GM10847 (cell line): ENCODE measurements around the gene SLC2A5.

Experiments
- POLR2A ChIP-seq: IDR thresholded peaks from 2 replicates; pipeline ENCODE4 v1.6.1; 2011; ENCODE audit not compliant: insufficient read length; ENCODE audit errors: extremely low read depth

Gene SLC2A5

DNA sequence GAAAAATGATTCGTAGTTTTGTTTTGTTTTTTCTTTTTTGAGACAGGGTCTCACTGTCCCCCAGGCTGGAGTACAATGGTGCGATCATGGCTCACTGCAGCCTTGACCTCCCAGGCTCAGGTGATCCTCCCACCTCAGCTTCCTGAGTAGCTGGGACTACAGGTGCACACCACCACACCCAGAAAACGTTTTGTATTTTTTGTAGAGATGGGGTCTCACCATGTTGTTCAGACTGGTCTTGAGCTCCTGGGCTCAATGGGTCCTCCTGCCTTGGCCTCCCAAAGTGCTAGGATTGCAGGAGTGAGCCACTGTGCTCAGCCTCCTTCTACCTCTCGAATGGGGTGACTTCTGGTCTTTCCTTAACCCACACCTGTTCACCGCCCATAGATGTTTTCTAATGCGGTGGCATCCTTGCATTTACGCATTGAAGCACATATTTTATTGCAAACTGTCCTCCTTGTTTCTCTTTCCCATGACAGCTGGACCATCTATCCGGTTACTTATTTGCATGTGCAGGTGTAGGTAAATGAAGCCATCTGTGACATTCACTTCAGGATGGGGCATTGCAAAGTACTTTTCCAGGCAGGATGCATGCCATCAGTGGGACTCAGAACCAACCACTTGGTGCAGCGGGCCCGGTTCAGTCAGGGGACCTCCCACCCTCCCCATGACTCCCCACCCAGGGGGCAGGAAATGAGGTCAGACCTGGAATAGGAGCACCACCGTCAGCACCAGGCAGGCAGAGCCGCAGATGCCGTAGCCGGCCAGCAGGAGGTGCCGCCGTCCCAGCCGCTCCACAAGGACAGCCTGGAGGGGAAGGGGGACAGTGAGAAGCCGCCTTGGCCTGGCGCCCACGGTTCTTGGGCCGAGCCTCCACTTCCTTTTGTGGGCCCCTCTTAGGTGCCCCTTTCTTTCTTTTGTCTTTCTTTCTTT, 59.7 kb downstream of the SLC2A5 start:
- peak; percentile 13 for TF ChIP-seq POLR2A

DNA sequence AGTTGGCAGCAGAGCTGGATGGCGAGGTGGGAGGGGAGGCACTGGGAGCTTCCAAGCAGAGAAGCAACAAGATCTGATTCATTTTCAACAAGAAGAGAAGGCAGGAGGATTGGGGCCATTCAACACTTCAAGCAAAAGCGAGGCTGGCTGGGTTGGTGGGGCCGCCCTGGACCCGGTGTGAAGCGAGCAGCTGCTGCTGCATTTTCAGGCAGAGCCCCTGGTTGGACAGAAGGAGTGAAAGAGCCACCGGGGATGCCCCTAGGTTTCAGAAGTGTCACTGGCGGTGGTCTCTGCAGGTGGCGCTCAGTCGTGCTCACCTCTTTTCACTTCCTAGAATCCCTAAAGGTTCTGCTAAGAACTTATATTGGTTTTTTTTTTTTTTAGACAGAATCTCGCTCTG, 61.2 kb downstream of the SLC2A5 start:
- no peak for TF ChIP-seq POLR2A

DNA sequence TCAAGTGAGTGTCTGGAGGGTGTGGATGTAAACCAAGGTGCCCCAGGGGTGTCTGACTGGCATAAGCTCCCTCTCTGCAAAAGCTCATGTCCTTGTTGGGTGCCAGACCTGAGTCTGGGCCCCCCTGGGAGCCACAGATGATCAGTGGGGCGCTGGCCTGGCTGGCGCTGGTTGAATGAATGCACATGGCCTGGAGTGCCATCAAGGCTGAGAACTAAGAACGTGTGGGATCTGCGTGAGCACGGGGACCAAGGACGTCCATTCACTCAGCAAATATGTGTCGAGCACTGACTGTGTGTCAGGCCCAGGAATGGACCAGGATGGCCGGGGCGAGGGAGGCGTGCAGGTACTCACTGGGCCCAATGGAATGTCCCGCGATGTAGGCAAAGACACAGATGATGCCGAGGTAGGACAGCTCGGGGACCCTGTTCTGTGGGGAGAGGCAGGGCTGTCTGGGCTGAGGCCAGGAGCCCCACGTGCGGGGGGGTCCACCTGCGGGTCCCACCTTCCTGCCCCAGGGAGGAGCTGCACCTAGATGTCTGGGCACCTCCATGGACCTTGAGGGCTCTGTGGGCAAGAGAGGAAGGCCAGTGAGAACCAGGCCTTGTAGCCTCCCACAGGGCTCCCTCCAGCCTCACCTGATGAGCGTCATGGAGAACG, 62.3 kb downstream of the SLC2A5 start:
- no peak for TF ChIP-seq POLR2A

DNA sequence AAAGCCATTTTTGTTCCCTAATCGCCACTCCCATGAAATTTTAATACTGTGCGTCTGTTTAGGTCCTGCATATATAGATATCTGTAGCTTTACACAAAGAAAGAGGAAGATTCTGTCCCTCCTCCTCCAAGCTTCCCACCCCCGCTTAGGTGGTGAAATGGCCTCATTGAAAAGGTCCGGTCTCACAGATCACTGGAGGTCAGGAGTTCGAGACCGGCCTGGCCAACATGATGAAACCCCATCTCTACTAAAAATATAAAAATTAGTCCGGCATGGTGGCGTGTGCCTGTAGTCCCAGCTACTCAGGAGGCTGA, 64.1 kb downstream of the SLC2A5 start:
- no peak for TF ChIP-seq POLR2A

DNA sequence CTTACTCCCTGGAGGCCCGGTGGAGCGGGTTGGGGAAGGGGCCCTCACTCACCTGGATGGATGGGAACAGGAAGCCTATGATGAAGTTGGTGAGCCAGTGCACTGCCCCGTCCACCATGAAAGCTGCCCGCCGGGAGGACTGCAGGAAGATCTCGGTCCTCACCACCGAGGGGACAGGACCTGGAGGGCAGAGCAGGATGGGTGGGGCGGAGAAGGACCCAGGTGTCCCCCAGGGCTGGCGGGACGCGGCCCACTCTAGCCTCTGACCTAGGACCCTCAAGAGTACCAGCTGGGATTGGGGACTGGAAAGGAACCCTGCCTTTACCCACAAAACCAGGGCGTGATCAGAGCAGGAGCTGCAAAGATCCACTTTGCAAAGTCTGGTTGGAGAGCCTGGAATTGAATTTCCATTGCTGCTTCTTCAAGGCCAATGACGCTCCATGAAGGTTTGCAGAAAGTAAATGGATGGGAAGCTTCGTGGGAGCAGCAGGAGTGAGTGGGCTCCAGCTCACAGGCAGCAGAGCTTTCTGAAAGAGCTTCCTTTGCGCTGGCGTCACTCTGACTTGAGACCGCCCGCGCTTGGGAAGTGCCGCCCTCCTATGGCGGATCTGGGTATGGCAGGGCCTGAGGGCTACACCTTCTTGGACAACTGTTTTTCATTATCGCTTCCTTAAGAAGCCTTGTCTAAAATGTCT, 64.6 kb downstream of the SLC2A5 start:
- TF ChIP-seq POLR2A = no peak

DNA sequence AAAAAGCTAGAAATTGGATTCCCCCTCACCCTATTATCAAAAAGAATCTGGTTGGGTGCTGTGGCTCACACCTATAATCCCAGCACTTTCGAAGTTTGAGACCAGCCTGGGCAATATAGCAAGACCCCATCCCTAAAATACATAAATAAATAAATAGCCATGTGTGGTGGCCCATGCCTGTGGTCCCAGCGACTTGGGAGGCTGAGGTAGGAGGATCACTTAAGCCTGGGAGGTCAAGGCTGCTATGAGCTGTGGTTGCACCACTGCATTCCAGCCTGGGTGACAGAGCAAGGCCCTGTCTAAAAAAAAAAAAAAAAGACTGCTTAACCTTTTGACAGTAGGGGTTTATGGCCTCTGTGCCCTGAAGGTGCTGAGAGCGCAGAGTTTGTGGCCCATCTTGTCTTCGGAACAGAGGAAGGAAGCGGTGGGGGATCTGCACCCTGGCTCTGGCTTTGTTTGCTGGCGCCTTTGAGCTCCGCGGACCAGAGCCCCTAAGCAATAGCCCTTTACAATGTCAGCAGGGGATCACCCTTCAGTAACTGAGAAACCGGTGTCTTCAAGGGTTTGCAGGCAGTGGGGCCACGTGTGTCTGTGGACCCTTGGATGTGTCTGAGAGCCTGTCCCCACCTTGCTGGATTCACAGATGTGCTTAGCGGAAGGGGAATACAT, 65.3 kb downstream of the SLC2A5 start:
- no peak for TF ChIP-seq POLR2A

DNA sequence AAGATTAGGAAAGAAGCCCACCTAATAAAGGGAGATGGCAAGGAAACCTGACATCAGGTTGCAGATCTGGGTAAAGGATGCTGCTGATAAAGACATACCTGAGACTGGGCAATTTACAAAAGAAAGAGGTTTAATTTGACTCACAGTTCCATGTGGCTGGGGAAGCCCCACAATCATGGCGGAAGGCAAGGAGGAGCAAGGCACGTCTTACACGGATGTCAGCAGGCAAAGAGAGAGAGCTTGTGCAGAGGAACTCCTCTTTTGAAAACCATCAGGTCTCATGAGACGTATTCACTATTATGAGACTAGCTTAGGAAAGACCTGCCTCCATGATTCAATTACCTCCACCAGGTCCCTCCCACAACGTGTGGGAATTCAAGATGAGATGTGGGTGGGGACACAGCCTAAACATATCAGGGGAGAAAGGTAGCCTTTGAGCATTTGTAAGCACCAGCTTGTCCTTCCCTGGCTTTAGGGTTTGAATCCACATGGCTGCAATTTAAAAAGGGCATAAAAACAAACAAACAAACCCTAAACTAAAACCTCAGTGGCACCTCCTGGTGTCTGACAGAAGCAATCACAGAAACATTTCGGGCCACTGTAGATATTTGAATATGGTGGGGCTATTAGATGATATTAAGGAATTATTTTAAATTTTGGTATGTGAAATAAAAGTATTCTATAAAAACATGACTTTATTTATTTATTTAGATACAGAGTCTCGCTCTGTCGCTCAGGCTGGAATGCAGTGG, 76.3 kb downstream of the SLC2A5 start:
- no peak for TF ChIP-seq POLR2A

DNA sequence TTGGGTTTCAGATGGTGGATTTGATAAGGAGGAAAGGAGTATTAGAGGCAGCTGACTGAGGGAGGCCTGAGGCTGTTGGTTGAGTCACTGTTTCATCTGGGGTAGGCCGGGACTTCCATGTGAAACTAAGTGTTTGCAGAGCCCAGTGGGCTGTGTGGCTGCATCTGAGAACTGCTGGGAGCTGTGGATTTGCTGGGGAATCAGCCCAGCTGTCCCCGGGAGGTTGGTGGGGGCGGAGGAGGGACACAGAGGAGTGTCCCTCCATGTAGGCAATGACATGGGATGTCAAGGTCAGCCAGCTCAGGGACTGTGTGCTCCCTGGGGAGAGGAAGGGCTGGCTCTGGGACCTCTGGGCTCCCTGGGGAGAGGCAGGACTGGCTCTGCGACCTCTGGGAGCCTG, 79.6 kb downstream of the SLC2A5 start:
- no peak for TF ChIP-seq POLR2A

DNA sequence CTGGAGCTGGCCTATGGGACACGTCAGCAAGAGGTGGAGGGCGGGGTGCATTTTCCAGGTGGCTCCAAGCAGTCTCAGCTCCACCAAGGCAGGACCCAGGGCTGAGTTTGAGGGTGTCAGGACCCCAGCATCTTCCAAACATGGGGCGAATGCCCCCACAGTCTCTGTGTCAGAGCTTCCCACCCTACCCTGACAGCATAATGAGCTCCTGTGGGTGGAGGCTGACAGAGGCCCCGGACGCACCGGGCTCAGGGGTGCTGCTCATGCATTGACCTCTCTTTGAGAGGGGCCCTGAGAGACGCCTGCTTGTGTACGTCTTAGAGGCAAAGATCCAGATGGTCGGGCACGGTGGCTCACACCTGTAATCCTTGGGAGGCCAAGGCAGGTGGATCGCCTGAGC, 80.4 kb downstream of the SLC2A5 start:
- TF ChIP-seq POLR2A = no peak

DNA sequence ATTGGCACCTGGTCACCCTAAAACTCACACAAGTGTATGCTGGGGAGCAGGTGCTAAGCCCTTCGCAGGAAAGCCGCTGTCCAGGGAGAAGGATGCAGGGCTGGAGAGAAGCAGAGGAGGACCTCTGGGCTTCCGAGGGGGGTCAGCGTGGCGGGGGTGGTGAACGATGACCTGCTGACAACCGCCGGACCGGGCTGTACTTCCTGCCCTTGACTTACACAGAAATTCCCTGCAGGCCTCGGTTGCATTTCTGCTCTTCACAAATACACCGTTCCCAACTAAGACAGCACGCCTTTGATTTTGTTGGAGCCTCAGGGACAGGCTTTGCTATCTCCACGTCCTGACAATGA, 80.8 kb downstream of the SLC2A5 start:
- no peak for TF ChIP-seq POLR2A

DNA sequence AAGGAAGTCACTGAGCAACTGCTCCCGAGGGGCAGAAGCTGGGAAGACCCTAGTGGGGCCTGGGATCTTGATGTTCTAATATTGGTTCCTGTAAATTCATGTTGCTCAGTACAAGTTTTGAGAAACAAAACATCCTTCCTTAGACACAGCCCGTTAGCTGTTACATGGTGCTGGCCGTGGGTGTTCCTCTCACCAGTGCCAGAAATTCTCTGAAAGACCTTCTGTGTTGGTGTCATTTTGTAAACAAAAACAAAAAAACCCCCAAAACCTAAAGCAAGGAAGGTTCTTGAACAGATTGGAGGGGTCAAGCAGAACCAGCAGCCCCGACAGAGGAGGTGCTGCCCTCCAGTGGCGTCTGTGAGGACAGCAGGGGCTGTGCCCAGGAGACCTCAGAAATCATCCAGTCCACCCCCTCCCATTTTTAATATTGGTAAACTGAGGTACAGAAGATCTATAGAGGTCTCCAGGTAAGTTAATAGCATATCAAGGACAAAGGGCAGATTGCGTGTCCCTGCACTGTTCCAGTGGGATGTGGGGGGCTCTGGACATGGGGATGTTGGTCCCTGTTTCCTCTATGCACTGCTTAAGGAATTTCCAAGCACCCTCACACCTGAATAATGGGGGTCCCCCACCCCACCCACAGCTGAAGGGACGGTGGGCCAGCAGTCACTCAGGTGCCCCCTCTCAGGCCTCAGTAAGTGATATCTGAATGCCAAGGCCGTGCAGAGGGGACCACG, 81.4 kb downstream of the SLC2A5 start:
- TF ChIP-seq POLR2A = no peak

DNA sequence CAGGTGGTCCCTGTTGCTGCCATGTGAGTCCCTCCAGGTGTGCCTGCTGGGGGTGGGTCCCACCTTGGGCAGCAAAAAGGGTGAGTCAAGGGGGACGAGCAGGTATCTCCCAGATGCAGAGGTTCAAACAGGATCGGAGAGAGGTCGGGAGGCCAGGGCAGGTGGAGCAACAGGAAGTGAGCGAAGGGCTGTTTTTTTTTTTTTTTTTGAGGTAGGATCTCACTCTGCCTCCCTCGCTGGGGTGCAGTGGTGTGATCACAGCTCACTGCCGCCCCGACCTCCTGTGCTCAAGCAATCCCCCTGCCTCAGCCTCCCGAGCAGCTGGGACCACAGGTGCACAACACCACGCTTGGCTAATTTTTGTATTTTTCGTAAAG, 82.6 kb downstream of the SLC2A5 start:
- TF ChIP-seq POLR2A = no peak

DNA sequence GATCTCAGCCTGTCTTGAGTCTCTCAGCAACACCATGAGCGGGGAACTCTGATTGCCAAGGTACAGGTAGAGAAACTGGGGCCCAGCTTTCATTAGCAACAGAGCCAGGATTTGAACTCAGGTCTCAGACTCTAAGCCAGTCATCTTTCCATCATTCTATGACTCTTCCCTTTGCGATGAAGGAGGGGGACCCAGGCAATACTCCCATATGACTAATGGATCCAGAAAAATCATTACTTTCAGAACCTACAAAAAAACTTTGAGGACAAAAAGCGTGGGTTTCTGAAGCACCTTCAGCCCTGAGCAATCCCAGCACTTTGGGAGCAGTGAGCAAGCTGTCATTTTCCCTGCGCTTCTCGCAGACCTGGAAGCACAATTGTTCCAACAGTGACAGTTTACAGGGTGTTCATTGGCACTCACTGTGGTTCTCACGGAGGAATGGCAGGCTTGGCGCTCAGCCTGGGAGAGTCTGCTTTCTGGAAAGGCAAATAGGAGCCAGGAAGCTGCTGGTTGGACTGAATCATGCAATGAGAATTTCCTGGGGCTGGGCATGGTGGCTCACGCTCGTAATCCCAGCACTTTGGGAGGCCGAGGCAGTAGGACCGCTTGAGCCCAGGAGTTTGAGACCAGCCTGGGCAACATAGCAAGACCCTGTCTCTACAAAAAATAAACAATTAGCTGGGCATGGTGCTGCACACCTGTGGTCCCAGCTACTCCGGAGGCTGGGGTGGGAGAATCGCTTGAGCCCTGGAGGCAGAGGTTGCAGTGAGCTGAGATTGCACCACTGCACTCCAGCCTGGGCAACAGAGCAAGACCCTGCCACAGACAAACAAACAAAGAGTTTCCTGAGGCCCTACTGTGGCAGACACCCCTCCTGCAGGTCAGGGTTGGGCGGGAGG, 83.3 kb downstream of the SLC2A5 start:
- TF ChIP-seq POLR2A = no peak
